Panc1 (cell line): ENCODE data around the gene STAU1. TPM values are rescaled to one million over a fixed set of nuclear protein-coding genes. Genes with fewer than 3 reads are reported as not detected.

Source experiments
- ATAC-seq: fragments of 200-7000 bp; cut with Tn5 transposase; 2 replicates; pipeline ENCODE4 v1.9.1; 2020; ENCODE audit warnings: mild to moderate bottlenecking, moderate library complexity
- BruUV-seq: library from RNA; stranded (reverse); fragments of 400-500 nt; replicated peaks from 2 replicates; lab custom pipeline; 2021; lab: Mats Ljungman, UMichigan
- CTCF ChIA-PET: fragments of 300-600 bp; sonication (Branson Sonifier 250); formaldehyde crosslinking; loops from one replicate; lab custom pipeline; 2022; ENCODE audit warnings: antibody characterized with exemption; lab: Charles Lee
- POLR2A ChIA-PET: fragments of 300-600 bp; sonication (Branson Sonifier 250); formaldehyde crosslinking; loops from one replicate; lab custom pipeline; 2022; ENCODE audit warnings: antibody characterized with exemption; lab: Charles Lee
- DNase-seq: peaks from one replicate; pipeline ENCODE4 v3.0.0-alpha.2; 2010; ENCODE audit warnings: low read depth, low spot score
- H3K27ac ChIP-seq: 2 replicates; pipeline ENCODE4 v1.5.1; 2011; ENCODE audit warnings: mild to moderate bottlenecking, low read length, inconsistent platforms
- H3K27me3 ChIP-seq: fragments of 200-500 bp; sonication (Bioruptor generic); 2 replicates; pipeline ENCODE4 v1.6.0; 2014; ENCODE audit warnings: low read length, inconsistent platforms; ENCODE audit not compliant: control insufficient read depth, insufficient read depth
- H3K36me3 ChIP-seq: fragments of 200-500 bp; sonication (Bioruptor generic); 2 replicates; pipeline ENCODE4 v1.5.1; 2014; ENCODE audit warnings: inconsistent platforms, mild to moderate bottlenecking, low read length, moderate library complexity; ENCODE audit not compliant: control insufficient read depth, insufficient read depth
- H3K4me1 ChIP-seq: 2 replicates; pipeline ENCODE4 v1.5.1; 2011; ENCODE audit warnings: inconsistent platforms, mild to moderate bottlenecking, low read length, moderate library complexity; ENCODE audit not compliant: control insufficient read depth, insufficient read depth
- H3K4me3 ChIP-seq, 2 experiments: 2 replicates each; pipeline ENCODE4 v1.5.1; 2011 to 2012; ENCODE audit warnings: low read depth in 2 of 2, low read length in 2 of 2, mild to moderate bottlenecking in 2 of 2, inconsistent platforms in 1 of 2, moderate library complexity in 1 of 2
- H3K9me3 ChIP-seq: fragments of 200-500 bp; sonication (Bioruptor generic); 2 replicates; pipeline ENCODE4 v1.5.1; 2014; ENCODE audit warnings: low read depth, mild to moderate bottlenecking, inconsistent platforms, low read length, moderate library complexity; ENCODE audit not compliant: control insufficient read depth, insufficient read depth
- POLR2AphosphoS5 ChIP-seq: IDR thresholded peaks from 2 replicates; pipeline ENCODE4 v1.6.1; 2012; ENCODE audit warnings: mild to moderate bottlenecking, low read depth, low read length, moderate library complexity
- SIN3A ChIP-seq: IDR thresholded peaks from 2 replicates; pipeline ENCODE4 v1.6.1; 2012; ENCODE audit warnings: low read depth, mild to moderate bottlenecking, low read length, moderate library complexity, borderline replicate concordance; ENCODE audit not compliant: insufficient read depth
- TCF7L2 ChIP-seq: IDR thresholded peaks from 2 replicates; pipeline ENCODE4 v1.6.1; 2011; ENCODE audit warnings: mild to moderate bottlenecking, low read depth, low read length, inconsistent platforms
- in situ Hi-C: cut with HindIII; loops from 2 replicates; pipeline ENCODE4 v1.10.0; 2016; ENCODE audit warnings: low sequenced_read_pairs, low pct_unique_long_range_greater_than_20kb
- intact Hi-C: fragments of 100-400 bp; cut with micrococcal nuclease; formaldehyde crosslinking; loops from one replicate; pipeline ENCODE4 v1.10.0; 2022; ENCODE audit not compliant: unreplicated experiment
- total RNA-seq: library from RNA; stranded (reverse); gene quantifications from one replicate; pipeline ENCODE4 v1.2.1, GENCODE V29; 2021; ENCODE audit not compliant: unreplicated experiment
- TF ChIP-seq, protein P1 (sequence below), 2 experiments: IDR thresholded peaks; 2 replicates each; pipeline ENCODE4 v1.6.1; 2011 to 2012; ENCODE audit warnings: low read depth in 2 of 2, control low read depth in 1 of 2, low read length in 1 of 2, mild to moderate bottlenecking in 1 of 2, moderate library complexity in 1 of 2; ENCODE audit not compliant: insufficient read depth in 1 of 2
- TF ChIP-seq, protein P2 (sequence below): fragments of 450-650 bp; IDR thresholded peaks from 2 replicates; pipeline ENCODE4 v1.5.1; 2017; ENCODE audit warnings: mild to moderate bottlenecking

Gene STAU1
- total RNA-seq, 1 experiment from 2014 or later: 103 TPM

- ChIA-PET CTCF (no interaction called here), POLR2A (no interaction called here)
- TF ChIP-seq POLR2AphosphoS5: no peak
- TF ChIP-seq, protein P1, sequence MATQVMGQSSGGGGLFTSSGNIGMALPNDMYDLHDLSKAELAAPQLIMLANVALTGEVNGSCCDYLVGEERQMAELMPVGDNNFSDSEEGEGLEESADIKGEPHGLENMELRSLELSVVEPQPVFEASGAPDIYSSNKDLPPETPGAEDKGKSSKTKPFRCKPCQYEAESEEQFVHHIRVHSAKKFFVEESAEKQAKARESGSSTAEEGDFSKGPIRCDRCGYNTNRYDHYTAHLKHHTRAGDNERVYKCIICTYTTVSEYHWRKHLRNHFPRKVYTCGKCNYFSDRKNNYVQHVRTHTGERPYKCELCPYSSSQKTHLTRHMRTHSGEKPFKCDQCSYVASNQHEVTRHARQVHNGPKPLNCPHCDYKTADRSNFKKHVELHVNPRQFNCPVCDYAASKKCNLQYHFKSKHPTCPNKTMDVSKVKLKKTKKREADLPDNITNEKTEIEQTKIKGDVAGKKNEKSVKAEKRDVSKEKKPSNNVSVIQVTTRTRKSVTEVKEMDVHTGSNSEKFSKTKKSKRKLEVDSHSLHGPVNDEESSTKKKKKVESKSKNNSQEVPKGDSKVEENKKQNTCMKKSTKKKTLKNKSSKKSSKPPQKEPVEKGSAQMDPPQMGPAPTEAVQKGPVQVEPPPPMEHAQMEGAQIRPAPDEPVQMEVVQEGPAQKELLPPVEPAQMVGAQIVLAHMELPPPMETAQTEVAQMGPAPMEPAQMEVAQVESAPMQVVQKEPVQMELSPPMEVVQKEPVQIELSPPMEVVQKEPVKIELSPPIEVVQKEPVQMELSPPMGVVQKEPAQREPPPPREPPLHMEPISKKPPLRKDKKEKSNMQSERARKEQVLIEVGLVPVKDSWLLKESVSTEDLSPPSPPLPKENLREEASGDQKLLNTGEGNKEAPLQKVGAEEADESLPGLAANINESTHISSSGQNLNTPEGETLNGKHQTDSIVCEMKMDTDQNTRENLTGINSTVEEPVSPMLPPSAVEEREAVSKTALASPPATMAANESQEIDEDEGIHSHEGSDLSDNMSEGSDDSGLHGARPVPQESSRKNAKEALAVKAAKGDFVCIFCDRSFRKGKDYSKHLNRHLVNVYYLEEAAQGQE (IDR thresholded peaks at IDR 0.05; ENCODE audit: insufficient read depth in 1 of 2, low read depth in 2 of 2, low read length in 1 of 2): no peak
- TF ChIP-seq, protein P2, sequence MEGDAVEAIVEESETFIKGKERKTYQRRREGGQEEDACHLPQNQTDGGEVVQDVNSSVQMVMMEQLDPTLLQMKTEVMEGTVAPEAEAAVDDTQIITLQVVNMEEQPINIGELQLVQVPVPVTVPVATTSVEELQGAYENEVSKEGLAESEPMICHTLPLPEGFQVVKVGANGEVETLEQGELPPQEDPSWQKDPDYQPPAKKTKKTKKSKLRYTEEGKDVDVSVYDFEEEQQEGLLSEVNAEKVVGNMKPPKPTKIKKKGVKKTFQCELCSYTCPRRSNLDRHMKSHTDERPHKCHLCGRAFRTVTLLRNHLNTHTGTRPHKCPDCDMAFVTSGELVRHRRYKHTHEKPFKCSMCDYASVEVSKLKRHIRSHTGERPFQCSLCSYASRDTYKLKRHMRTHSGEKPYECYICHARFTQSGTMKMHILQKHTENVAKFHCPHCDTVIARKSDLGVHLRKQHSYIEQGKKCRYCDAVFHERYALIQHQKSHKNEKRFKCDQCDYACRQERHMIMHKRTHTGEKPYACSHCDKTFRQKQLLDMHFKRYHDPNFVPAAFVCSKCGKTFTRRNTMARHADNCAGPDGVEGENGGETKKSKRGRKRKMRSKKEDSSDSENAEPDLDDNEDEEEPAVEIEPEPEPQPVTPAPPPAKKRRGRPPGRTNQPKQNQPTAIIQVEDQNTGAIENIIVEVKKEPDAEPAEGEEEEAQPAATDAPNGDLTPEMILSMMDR: no peak
- TF ChIP-seq TCF7L2: no peak
- no peak for TF ChIP-seq SIN3A
- BruUV-seq: TSS peak; percentile 71
- no peaks in the 10 kb centered on the region for H3K9me3 ChIP-seq
- peaks cover 23% of the 10 kb centered on the region for H3K4me1 ChIP-seq
- peak overlapping the region; percentile 88 to 93 for H3K4me3 ChIP-seq
- H3K27ac ChIP-seq: peak overlapping the region; percentile 81
- in situ Hi-C loops: loop anchor here (10.0 kb wide), 1 partner anchor 52 kb away; no protein-coding TSS in a partner anchor
- H3K27me3 ChIP-seq: no peaks in the 10 kb centered on the region
- intact Hi-C loops: no loop called here
- no peak for ATAC-seq
- H3K36me3 ChIP-seq: no peaks in the 10 kb centered on the region; the same call in none of the 2 replicates
- peak; percentile 28 for DNase-seq
Measured at GRCh38 chr20:49186535-49187329, 1.4 kb downstream of the STAU1 start.

DNA sequence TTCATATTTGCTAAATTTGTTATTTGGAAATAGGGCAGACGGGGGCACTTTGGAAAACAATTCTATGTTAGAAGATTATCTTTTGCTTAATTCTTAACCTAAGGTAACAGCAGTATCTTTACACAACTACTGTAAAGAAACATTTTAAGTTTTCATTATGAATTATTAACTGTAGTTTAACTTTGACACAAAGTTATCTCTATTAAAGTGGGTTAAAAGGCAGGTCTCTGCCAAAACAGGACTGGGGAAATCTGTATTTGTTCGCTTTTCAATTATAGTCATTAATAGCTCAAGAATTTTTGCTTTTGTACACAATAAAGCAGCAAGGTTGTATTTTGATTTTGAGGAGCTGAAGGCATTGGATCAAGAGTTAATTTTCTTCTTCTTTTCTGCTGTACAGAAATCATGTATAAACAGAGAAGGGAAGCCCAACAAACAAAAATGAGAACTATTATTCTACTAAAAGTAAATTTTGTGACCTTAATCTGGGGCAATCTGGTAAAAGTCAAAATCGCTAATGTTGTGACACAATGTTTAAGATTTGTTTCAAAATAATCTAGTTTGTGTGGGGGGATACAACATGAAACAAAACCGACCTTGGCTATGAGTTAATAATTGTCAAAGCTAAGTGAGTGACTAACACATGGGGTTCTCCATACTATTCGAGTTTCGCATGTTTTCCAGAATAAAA lies 2.9 kb downstream of the STAU1 start:
- no peak overlapping the region for H3K27ac ChIP-seq
- ATAC-seq (no peak), DNase-seq (no peak)
- no peaks in the 10 kb centered on the region for H3K27me3 ChIP-seq
- no TSS peak for BruUV-seq
- H3K4me1 ChIP-seq: peaks cover 31% of the 10 kb centered on the region
- POLR2A ChIA-PET: no interaction called here
- CTCF ChIA-PET: interaction anchor here (0.5 kb wide), 1 partner anchor 12 kb away, joined by 7 read pairs; no protein-coding TSS in a partner anchor
- in situ Hi-C loops (loop anchor here (10.0 kb wide), 1 partner anchor 50 kb away; no protein-coding TSS in a partner anchor), intact Hi-C loops (no loop called here)
- TF ChIP-seq, protein P1 (IDR thresholded peaks at IDR 0.05; ENCODE audit: insufficient read depth in 1 of 2, low read depth in 2 of 2, low read length in 1 of 2): no peak
- TF ChIP-seq, protein P2: no peak
- TF ChIP-seq POLR2AphosphoS5 (no peak), SIN3A (no peak), TCF7L2 (no peak)
- H3K9me3 ChIP-seq: no peaks in the 10 kb centered on the region
- no peak overlapping the region for H3K4me3 ChIP-seq
- no peaks in the 10 kb centered on the region; the same call in none of the 2 replicates for H3K36me3 ChIP-seq
